DND-41 (cell line): ENCODE results near the gene NAV1.

Experiments used
- CTCF ChIP-seq: IDR thresholded peaks from 2 replicates; pipeline ENCODE4 v1.5.1; 2012; ENCODE audit warnings: borderline replicate concordance, low read length, moderate library complexity, mild to moderate bottlenecking; ENCODE audit not compliant: poor library complexity, severe bottlenecking; ENCODE audit errors: extremely low read depth
- EZH2 ChIP-seq: IDR thresholded peaks from 3 replicates; pipeline ENCODE4 v1.6.1; 2012; ENCODE audit warnings: borderline replicate concordance, low read depth, mild to moderate bottlenecking, moderate library complexity, low read length, inconsistent platforms; ENCODE audit not compliant: severe bottlenecking

GRCh38 chr1:201553496-201554189 is 14.7 kb downstream of the NAV1 start:
- TF ChIP-seq CTCF (no peak), EZH2 (no peak)
